NCI-H446 (cell line): ENCODE measurements around the gene FGFRL1.
"Not testable (repeated sequence)": the region's sequence is repeated elsewhere in the genome, so short reads cannot be mapped to it uniquely, and the experiment has no call there.

Experiments
- DNase-seq, 2 experiments: peaks; one replicate each; lab custom pipeline; 2025; lab: John Stamatoyannopoulos, UW

Gene FGFRL1

DNA sequence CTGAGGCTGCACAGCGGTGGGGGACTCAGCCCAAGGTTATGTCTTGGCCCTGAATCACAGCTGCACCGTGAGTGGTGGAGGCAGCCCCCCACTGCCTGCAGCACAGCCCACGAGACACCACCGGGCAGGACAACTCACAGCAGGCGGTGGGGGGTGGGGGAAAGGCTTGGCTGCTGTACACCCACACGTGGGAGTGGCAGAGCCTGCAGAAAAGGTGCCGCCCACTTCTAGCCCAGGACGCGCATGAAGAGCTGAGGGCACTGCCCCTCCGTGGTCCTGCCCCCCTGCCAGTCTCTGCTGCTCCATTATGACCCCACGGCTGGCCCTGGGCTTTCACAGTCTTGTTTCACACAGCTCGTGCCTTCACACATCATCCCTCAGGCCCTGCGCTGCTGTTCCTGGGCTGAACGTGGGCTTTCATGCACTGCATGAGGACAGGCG lies 40.8 kb downstream of the FGFRL1 start:
- no peak for DNase-seq

DNA sequence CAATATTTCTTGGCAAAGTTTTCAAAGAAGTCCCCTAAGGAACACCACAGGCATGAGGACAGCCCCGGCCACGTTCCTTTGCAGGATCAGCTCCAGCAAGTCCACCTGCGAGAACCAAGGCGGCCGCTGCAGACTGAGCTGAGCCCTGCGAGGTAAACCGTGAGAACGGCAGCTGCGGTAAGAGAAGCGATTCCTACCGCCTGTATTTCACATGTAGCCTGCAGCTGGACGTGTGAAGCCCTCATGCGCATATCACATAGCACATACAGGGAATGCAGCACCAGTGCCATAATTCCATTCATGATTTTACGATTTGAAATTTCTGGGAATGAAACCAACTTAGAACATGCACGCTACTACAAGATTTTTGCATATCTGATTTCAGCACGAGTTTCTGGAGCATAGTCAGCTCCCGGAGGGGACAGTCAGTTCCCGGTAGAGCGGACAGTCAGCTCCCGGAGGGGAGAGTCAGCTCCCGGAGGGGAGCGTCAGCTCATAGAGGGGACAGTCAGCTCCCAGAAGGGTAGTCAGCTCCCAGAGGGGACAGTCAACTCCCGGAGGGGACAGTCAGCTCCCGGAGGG lies 41.7 kb downstream of the FGFRL1 start:
- no peak for DNase-seq

DNA sequence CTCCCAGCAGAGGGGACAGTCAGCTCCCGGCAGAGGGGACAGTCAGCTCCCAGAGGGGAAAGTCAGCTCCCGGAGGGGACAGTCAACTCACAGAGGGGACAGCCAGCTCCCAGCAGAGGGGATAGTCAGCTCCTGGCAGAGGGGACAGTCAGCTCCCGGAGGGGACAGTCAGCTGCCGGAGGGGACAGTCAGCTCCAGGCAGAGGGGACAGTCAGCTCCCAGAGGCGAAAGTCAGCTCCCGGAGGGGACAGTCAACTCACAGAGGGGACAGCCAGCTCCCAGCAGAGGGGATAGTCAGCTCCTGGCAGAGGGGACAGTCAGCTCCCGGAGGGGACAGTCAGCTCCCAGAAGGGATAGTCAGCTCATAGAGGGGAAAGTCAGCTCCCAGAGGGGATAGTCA lies 42.5 kb downstream of the FGFRL1 start:
- not testable (repeated sequence) for DNase-seq

DNA sequence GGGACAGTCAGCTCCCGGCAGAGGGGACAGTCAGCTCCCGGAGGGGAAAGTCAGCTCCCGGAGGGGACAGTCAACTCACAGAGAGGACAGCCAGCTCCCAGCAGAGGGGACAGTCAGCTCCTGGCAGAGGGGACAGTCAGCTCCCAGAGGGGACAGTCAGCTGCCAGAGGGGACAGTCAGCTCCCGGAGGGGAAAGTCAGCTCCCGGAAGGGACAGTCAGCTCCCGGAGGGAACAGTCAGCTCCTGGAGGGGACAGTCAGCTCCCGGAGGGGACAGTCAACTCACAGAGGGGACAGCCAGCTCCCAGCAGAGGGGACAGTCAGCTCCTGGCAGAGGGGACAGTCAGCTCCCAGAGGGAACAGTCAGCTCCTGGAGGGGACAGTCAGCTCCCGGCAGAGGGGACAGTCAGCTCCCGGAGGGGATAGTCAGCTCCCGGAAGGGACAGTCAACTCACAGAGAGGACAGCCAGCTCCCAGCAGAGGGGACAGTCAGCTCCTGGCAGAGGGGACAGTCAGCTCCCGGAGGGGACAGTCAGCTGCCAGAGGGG lies 43.3 kb downstream of the FGFRL1 start:
- DNase-seq: not testable (repeated sequence)

DNA sequence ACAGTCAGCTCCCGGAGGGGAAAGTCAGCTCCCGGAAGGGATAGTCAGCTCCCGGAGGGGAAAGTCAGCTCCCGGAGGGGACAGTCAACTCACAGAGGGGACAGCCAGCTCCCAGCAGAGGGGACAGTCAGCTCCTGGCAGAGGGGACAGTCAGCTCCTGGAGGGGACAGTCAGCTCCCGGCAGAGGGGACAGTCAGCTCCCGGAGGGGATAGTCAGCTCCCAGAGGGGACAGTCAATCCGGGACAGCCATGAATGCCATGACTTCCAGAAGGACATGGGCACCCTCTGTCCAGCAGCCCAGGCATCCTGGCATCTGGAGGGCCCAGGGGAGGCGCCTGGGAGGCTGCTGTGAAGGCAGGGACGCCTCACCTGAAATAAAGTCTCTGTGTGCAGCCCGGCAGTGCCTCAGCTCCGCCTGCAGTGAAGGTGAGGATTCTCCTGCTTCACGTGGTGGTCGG lies 43.8 kb downstream of the FGFRL1 start:
- DNase-seq: not testable (repeated sequence)

DNA sequence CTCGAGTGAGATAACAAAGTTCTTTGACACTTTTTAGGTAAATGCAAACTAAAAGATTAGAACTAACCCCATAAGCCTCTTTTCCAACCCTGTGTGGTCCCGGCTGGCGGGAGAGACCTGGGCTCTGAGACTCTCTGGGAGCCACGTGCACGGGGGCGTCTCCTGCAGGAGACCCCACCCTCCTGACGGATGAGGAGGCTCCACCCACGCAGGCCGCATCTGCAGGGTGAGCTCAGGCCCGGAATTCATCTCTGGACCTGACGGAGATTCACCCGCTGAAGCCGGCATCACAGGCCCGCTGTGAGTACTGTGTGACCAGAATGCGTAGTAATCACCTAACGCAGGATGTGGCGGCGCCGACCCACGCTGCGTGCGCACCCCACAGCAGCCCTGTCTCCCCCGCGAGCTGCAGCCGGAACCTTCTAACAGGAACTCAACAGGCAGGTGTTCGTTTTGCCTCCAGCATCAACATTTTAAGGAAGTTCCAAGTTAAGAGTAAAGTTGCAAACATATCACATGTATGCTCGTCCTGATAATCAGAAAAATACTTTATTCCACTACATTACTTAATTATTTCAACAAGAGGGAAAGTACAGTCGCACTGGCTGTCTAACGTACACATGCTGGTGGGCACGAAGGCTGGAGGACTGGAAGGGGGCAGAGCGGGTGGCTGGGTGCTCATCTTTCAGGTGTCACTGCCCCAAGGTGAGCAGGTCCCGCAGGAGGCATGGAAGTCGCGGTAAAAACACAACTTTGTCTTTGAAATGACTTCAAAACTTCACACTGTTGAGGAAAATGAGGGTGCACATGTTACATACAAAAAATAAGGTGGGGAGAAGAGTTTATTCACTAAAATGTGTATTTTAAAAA lies 44.5 kb downstream of the FGFRL1 start:
- no peak for DNase-seq

DNA sequence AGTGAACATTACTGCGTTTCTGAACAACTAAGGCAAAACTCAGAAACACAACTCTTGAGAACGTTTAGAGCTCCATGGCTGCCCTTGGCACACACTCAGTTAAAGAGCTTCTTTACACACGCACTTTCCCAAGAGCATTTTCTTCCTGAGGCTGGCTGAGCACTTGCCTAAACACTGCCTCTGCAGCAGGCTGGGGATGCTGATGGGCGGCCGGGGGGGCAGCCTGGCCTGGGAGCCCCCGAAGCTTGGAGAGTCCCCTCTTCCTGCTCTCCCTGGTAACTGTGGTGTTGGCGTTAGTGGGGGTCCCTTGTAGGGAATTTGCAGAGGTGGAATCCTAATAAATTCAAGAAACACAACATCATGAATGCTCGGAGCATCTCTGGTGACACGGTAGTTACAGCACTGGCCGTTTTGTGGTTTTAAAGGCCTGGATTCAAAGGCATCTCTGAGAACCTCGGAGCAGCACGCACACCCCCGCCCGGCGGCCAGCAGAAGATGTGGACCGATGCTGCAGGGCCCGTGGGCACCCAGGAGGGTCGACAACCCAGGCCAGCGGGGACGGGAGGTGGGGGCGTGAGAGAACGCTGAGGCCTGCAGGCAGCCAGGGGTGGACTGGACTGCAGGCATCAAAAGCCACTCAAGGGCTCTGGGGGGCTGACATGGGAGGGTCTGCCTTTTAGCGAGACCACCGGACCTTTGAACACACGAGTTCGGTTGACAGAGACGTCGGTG lies 45.4 kb downstream of the FGFRL1 start:
- DNase-seq: no peak

DNA sequence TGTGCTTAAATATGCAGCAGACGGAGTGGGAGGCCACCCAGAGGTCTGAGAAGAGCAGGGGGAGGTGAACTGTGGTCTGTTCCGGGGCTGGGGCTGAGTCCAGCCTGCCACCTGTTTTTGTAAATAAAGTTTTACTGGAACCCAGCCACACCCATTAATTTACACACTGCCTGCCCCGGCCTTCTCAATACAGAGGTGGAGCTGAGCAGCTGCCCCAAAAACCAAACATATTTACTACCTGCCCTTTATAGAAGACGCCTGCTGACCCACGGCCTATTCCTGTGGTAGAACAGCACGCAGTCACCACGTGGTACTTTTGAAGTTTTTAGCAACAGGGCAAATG lies 45.9 kb downstream of the FGFRL1 start:
- no peak for DNase-seq

DNA sequence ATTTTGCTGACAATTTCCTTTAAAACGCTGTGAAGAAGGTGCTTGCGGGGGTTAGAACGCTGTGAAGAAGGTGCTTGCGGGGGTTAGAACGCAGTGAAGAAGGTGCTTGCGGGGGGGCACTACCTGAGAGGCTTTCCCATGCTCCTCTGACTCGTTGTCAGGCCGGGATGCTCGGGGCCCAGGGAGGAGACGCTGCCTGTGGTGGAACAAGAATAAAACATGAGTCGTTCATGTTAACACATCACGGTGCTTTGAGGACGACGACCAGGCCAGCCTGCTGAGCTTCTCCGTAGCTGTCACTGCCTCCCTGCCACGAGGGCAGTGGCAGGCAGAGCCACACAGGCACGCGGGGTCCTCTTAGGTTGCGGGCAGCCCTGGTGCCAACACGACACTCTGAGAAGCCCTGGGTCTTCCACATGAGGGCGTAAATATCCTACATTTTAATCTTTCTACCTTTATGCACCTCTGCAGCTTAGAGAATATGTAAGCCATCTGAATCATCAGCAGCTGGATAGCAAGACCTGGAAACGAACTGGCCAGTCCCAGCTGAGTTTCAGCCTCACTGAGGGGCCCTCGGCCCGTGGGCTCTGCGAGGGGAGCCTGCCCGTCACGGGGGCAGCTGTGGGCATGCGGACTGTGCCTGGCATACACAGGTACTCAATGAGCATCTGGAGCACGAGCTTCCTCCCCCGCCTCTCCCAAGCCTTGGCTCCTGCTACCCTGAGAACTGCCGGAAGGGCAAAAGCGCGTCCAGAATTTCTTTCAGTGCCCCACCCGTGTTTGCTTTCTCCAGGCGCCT lies 47.0 kb downstream of the FGFRL1 start:
- no peak for DNase-seq

DNA sequence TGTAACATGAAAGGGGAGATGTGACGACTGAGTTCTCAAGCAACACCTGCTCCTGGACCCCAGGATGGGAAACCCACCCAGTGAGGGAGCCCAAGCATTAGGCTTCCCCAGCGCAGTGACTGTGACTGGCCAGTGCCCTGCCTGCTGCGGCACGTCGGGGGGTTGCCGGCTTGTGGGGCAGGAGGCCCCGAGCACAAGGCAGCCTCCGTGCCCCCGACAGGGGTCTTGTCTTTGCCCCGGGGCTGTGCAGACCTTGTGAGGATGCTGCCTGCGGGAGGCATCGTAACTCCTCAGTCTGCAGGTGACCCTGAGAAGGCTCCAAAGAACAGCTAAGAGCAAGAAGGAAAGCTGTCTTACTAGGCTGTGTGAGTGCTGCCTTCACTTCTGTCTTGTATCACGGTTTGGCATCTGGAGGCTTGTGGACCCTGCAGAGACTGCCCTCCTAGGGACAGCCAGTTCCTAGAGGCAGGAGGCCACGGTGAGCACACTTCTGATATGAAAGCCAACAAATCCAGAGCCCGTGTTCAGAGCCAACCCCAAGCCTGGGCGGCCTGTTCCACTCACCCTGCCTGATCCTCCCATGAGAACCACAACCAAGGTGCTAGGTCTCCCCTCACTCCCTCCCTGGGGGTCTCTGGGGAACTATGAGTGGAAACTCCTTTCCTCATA lies 47.7 kb downstream of the FGFRL1 start:
- DNase-seq: no peak

DNA sequence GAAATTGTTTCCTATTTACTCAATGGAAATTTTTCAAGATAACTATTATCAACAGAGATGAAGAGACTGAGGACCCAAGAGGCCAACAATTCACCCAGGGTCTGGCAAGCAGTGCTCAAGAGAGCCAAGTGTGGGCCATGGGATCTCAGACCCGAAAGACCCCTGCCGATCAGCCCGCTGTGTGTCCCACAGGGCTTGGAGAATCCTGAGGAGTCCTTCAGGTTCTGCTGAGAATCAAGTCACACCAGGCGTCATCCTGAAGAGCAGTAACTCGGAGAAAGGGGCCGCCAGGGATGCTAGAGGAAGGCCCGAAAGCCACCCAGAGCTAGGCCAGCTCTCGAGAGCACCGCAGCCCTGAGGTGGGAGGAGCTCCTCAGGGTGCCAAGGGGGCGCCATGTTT lies 48.7 kb downstream of the FGFRL1 start:
- no peak for DNase-seq

DNA sequence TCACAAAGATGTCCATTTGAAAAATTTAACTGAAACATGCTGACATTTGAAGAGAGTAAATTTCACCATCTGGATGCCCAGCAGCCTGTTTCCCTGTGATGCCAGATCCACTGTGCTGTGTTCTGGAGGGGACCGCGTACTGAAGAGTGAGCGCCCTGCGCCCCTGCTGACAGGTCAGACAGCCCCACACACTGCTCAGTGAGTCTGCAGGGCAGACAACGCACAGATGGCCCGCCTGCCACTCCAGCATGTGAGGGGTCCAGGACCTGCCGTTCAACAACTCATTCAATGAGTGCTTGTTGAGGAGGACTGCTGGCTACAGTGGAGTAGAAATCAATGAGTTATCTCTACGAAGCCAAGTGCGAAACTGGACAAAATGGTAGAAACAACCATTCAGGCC lies 49.2 kb downstream of the FGFRL1 start:
- DNase-seq: no peak

DNA sequence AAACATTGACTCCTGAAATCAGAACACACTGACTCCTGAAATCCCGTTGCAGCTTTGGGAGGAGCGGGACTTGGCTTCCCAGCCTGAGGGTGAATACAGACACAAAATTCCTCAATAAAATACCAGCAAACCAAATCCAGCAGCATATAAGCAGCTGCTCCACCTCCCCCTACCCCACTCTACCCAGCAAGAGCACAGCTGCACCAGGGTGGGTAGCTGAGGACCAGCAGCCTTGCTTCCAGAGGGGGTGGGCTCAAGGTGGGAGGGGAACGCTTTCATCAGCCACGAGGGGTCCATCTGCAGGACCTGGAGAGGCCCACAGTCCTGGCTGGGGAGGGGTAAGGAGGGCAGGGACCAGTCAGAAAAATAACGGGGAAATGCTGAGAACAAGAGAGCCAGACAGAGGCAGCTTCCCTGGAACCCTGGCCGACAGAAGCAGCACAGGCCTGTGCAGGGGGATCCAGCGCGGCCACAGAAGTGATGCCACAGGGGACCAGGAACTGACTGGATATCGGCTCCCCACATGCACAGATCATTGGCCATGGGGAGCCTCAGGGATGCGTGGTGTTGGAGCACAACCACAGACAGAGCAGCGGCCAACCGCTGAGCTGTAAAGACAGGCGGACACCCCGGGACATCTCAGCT lies 49.8 kb downstream of the FGFRL1 start:
- DNase-seq: no peak

DNA sequence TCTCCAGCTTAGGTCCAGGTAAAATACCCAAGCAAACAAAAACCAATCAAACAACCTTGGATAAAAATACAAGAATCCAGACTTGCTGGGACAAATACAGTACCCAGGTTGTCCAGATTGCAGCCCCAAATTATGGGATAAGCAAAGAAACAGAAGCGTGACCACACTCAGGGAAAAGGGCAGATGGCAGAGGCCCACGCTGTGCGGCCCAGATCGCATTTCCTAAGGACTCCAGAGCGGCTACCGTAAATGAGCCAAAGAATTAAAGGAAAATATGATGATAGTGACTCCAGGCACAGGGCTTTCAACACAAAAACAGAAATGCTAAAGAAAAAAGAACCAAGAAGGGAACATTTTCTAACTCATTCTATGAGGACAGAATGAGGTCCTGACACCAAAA lies 50.3 kb downstream of the FGFRL1 start:
- DNase-seq: no peak

DNA sequence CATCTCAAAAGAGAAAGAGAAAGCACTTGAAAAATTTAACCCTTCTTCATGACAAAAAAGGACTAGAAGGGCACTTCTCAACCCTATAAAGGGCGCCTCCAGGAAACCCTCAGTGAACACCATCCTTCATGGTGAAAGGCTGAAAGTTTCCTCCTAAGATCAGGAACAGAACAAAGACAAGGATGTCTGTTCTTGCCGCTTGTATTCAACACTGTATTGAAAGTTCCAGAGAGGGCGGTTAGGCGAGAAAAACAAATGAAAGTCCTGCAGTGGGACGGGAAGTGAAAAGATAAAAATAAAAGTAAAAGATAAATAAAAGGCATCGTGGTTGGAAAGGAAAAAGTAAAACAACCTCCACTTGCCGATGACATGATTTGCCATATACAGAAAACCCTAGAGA lies 51.0 kb downstream of the FGFRL1 start:
- no peak for DNase-seq

DNA sequence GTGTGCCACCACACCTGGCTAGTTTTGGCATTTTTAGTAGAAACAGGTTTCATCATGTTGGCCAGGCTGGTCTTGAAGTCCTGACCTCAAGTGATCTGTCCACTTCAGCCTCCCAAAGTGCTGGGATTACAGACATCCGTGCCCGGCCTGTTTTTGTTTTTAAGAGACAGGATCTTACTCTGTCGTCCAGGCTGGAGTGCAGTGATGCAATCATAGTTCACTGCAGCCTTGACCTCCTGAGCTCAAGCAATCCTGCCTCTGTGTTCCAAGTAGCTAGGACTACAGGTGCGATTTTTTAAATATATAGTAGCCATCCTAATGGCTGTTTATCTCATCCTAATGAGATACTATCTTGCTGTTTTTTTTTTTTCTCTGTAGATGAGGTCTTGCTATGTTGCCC lies 54.3 kb downstream of the FGFRL1 start:
- no peak for DNase-seq

DNA sequence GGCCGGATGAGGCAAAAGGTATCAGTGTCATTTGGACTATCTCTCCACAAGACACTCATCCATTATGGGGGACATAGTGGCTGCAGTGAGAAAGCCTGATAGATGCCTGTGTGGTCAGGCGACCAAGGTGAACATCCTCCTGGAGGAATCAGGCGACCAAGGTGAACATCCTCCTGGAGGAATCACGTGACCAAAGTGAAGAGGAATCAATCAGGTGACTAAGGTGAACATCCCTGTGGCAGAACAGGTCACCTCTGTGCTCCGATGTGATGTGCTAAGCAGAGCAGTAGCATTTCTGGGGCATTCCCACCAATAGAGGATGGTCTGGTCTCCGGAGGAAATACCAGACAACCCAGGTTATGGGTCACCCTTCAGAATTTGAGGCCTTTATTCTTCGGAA lies 58.0 kb downstream of the FGFRL1 start:
- no peak for DNase-seq

DNA sequence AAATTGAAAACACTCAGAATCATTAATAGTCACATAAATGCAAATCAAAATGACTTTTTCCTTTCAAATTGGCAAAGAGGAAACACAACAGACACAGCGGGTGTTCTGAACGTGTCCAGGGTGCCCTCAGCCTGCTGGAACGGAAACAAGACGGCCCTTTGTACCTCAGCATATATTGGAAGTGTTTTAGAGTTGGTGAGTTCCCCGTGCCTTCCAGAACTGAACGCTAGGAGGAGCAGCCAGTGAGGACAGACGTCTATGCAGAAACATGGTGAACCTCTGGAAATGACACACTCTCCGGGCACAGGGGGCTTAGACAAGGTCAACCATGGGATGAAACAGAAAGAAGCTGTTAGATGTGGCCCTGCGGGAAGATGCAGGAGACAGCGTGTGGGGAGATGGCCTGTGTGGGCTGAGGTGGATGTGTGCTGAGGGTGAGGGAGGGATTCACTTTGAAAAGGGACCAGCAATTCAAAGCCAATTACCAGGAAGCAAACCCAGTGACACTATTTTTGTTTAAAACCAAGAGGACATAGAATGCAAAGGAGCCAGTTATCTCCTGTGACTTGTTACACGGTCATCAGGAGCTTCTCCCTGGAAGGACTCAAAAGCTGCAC lies 61.5 kb downstream of the FGFRL1 start:
- peak in 1 of 2 experiments; percentile 2 for DNase-seq

DNA sequence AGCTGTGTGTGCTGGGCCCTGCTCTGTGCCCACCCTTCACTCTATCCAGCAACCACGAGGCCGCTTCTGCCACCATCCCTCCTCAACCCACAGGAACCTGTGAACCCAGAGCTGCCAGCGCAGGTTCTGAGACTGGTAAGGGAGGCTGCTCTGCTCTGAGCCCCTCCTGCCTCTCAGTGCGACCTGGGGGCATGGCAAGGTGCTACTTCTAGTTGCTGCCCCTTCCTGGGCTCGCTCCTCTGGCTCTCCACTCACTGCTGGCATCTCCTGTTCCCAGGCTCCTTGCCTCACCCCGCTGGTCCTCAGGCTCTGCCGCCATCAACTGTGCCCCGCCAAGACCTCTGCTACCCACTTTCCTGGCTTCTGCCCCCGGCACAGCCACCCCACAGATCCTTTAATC lies 62.7 kb downstream of the FGFRL1 start:
- no peak for DNase-seq

DNA sequence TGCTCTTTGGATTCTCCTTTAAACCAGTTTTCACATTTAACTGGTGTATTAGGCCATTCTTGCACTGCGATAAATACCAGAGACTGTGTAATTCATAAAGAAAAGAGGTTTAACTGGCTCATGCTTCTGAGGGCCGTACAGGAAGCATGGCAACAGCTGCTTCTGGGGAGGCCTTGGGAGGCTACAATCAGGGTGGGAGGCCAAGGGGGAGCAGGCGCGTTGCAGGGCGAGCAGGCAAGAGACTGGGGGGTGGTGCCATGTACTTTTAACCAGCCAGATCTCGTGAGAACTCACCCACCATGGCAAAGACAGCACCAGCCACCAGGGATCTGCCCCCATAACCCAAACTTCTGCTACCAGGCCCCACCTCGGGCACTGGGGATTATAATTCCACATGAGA lies 63.8 kb downstream of the FGFRL1 start:
- no peak for DNase-seq
